ENCODE results near the gene ITGA2. TPM values are rescaled to one million over a fixed set of nuclear protein-coding genes. Genes with fewer than 3 reads are reported as not detected.
A peak's percentile ranks its signal among the peaks of the same experiment; 100 is the strongest.

The ITGA2 gene
- polyA plus RNA-seq, 1 experiment, result 71.9 TPM

GRCh38 chr5:53041071-53041692 is 52.0 kb downstream of the ITGA2 start:
- ChIA-PET CTCF (interaction anchor here (1.0 to 2.5 kb wide), 2 partner anchors 9 to 93 kb away, joined by 4 to 15 read pairs; no protein-coding TSS in a partner anchor), POLR2A (no interaction called here)
- DNase-seq (ENCODE audit: low read depth, low spot score), result no peak
- TF ChIP-seq CTCF (IDR thresholded peaks at IDR 0.05; ENCODE audit: low read depth, low read length), result no peak
- Histone ChIP-seq H3K9me3 (ENCODE audit: control insufficient read depth, insufficient read depth, low read length) (no peaks in the 10 kb centered on the region), H3K27ac (ENCODE audit: low read depth, low read length) (no peak overlapping the region), H3K4me3 (ENCODE audit: low read depth, low read length) (0 out of 2 replicates have a peak overlapping the region, but pooled peaks have one; percentile 14), H3K27me3 (ENCODE audit: control insufficient read depth, insufficient read depth, low read length) (no peaks in the 10 kb centered on the region)

GRCh38 chr5:53041740-53042139 is 52.6 kb downstream of the ITGA2 start:
- DNase-seq (ENCODE audit: low read depth, low spot score), result no peak
- H3K27me3 ChIP-seq (ENCODE audit: control insufficient read depth, insufficient read depth, low read length), result no peaks in the 10 kb centered on the region
- no peak overlapping the region for H3K27ac ChIP-seq (ENCODE audit: low read depth, low read length)
- no peak overlapping the region for H3K4me3 ChIP-seq (ENCODE audit: low read depth, low read length)
- H3K9me3 ChIP-seq (ENCODE audit: control insufficient read depth, insufficient read depth, low read length), result no peaks in the 10 kb centered on the region
- CTCF ChIA-PET, result interaction anchor here (1.0 to 2.5 kb wide), 2 partner anchors 10 to 93 kb away, joined by 4 to 15 read pairs; no protein-coding TSS in a partner anchor
- POLR2A ChIA-PET, result no interaction called here
- TF ChIP-seq CTCF (IDR thresholded peaks at IDR 0.05; ENCODE audit: low read depth, low read length), result no peak

- Histone ChIP-seq H3K9me3 (ENCODE audit: control insufficient read depth, insufficient read depth, low read length) (no peaks in the 10 kb centered on the region), H3K27me3 (ENCODE audit: control insufficient read depth, insufficient read depth, low read length) (no peaks in the 10 kb centered on the region), H3K27ac (ENCODE audit: low read depth, low read length) (no peak overlapping the region), H3K4me3 (ENCODE audit: low read depth, low read length) (no peak overlapping the region)
- ChIA-PET POLR2A (no interaction called here), CTCF (interaction anchor here (1.0 kb wide), 1 partner anchor 9 kb away, joined by 3 read pairs; no protein-coding TSS in a partner anchor)
- DNase-seq (ENCODE audit: low read depth, low spot score), result no peak
- TF ChIP-seq CTCF (IDR thresholded peaks at IDR 0.05; ENCODE audit: low read depth, low read length), result no peak
Measured at GRCh38 chr5:53045263-53045662, 56.1 kb downstream of the ITGA2 start.

GRCh38 chr5:53048248-53048647 is 59.1 kb downstream of the ITGA2 start:
- ChIA-PET POLR2A (no interaction called here), CTCF (no interaction called here)
- Histone ChIP-seq H3K9me3 (ENCODE audit: control insufficient read depth, insufficient read depth, low read length) (no peaks in the 10 kb centered on the region), H3K27ac (ENCODE audit: low read depth, low read length) (no peak overlapping the region), H3K4me3 (ENCODE audit: low read depth, low read length) (no peak overlapping the region), H3K27me3 (ENCODE audit: control insufficient read depth, insufficient read depth, low read length) (no peaks in the 10 kb centered on the region)
- no peak for TF ChIP-seq CTCF (IDR thresholded peaks at IDR 0.05; ENCODE audit: low read depth, low read length)
- DNase-seq (ENCODE audit: low read depth, low spot score), result no peak

GRCh38 chr5:53052499-53052898 is 63.3 kb downstream of the ITGA2 start:
- no peak overlapping the region for H3K27ac ChIP-seq (ENCODE audit: low read depth, low read length)
- ChIA-PET CTCF (no interaction called here), POLR2A (no interaction called here)
- H3K4me3 ChIP-seq (ENCODE audit: low read depth, low read length), result no peak overlapping the region
- no peak for DNase-seq (ENCODE audit: low read depth, low spot score)
- H3K9me3 ChIP-seq (ENCODE audit: control insufficient read depth, insufficient read depth, low read length), result no peaks in the 10 kb centered on the region
- TF ChIP-seq CTCF (IDR thresholded peaks at IDR 0.05; ENCODE audit: low read depth, low read length), result no peak
- H3K27me3 ChIP-seq (ENCODE audit: control insufficient read depth, insufficient read depth, low read length), result no peaks in the 10 kb centered on the region

All from AG04450 (cell line).